Stimulated activated CD8-positive, alpha-beta memory T cell treated with anti-CD3 and anti-CD28 coated beads, Interleukin-4, amount 100 ng/mL, for 24 hours (primary cell): ENCODE results near the gene SYNPO2.

Source experiments
- DNase-seq: peaks from one replicate; pipeline ENCODE4 v3.0.0-alpha.2; 2020; ENCODE audit warnings: low read depth

The SYNPO2 gene

DNA sequence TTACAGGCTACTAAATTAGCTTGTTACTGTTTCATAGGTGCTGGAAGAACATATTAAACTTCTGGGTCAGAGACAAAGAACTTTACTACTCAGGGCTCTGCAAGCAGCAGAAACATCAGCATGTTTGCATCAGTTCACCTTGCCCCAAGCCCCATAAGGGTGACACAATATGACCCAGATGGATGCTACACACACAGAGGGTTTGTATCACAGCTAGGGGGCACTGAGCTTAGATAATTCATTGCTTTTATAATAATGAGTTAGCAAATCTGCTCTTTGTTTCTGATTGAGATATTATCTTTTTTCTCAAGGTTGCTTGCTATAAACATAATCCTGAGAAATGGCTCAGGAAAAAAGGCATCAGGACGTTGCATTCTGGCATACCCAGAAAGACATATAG lies 4.8 kb upstream of the SYNPO2 start:
- DNase-seq: no peak

DNA sequence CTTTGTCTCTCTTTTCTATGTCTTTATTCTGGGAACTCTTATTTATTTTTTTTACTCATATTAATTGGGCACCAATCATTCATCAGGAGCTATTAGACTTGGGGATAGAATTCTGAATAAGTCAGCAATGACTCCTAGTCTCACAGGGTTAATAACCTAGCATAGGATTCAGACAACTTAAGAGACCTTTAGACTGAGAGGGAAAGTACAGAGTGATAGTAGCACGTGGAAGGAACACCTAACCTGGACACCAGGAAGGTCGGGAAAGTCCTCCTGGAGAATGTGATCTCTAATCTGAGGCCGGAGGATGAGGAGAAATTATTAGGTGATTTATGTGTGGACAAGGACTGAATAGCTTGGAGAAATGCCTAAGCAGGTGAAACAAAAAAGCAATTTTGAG lies 3.9 kb upstream of the SYNPO2 start:
- no peak for DNase-seq

DNA sequence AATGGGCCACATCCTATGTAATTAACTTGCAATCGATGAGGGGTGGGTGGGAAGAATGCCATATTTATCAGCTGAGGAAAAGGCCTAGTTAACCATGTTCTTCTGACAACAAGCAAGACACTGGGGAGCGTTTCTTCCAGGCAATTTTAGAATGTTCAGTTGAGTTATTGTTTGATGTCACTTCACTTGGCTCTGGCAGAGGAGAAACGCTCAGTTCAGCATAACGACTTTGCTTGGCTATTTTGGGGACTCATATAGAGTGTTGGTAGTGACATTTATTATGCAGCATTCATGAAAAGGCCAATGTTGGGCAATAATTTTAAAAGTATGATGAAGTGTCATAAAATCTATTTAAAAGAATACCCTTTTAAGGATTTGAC lies 648 bp downstream of the SYNPO2 start:
- DNase-seq: no peak

DNA sequence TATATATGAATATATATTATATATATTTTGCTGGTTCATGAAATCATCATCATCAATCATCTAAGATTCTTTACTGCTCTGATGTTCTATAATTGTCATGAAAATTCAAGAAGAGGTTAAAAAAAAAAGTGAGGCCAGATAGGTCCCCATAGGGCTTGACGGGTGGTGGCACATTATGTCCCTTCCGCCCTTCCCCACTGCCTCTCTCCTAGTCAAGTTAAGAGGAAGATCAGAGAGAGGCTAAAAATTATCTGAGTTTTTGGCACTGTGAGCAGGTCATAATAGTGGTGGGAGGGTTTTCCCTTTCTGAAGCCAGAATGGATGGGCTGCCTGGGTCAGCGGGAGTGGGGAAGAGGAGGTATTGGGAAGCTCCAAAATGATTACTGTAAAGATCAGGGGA lies 5.4 kb downstream of the SYNPO2 start:
- DNase-seq: no peak

DNA sequence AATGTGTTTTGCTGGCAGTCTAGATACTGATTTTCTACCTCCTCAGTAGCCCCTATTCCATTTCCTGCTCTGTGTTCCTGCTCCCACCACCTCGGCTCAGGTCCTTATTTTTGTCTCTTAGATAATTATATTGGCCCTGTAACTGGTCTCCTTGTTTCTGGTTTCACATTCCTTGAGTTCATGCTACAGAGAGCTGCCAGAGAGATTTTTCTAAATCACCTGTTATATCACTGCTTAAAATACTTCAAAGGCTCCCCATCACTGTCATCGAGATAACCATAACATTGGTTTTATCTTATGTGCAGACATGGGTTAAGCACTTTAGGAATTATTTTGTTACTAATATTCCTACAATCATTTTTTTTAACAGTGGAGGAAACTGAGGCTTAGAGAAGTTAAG lies 9.6 kb downstream of the SYNPO2 start:
- no peak for DNase-seq

DNA sequence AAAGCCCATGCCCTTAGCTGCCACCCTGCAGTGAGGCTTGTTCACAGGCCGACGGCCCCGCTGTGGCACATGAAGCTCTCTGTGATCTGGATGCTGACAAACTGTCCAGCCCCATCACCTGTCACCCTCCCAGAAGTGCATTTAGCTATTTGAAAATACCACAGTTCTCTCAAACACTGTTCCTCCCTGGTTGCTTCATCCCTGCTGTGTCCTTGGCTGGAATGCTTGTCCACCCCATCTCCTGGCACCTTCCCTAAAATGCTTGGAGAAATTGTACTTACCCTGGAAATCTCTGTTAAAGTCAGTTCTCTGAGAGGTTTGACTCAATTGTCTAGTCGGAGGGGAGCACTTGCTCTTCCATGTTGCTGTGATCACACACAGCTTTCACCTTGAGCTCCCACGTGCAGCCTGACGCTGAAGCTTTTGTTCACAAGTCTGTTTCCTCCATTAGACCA lies 10.1 kb downstream of the SYNPO2 start:
- DNase-seq: no peak

DNA sequence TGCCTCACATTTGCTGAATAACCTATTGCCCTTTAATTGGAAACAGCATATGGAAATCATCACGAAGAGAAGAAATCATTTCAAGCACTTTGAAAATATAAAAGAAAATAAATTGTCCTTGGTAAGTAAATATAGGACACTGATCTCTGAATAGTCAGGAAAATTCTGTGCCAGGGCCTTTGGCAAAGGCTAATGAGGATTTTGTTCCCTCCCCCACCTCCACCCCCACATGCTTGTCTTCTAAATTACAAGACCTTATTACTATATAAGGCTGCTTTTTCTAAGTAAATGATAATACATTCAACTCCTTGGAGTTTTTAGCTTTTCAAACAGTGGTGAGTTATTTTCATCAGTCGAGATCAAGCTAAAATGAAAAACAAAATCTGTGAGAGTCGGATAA lies 15.8 kb downstream of the SYNPO2 start:
- DNase-seq: no peak

DNA sequence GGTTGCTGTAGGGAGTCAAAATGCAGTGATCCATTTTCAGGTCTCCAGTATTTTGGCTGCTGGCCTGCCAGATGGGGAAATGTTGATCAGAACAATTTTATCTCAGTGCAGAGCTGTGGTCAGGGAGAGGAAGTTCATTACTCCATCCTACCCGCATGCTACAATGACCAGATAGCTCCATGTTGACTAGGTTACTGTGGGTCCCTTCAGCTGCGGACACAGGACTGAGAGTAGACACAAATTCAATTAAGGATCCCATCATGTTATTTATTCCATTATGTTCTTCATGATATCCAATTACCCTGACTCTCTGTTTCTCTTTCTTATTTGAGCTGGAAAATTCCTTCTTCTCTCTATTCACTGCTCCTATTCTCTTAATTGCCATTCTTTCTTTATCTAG lies 16.3 kb downstream of the SYNPO2 start:
- no peak for DNase-seq

DNA sequence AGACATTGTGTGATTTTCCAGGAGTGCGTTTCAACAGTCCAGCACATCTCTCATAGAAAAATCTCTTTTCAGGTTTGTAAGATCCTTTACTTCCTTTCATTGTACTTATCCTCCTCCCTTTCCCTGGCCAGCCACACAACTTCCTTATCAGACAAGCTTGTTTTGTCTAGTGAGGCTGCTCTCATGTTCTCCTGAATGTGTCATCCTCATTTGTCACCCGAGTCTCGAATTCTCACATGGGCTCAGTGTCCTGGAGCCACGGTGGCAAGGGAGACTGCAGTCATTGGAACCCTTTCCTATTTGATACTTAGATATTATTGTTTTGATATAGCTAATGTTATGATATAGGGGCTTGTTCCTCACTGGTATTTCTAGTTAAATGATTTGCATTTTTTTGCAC lies 16.9 kb downstream of the SYNPO2 start:
- DNase-seq: no peak

DNA sequence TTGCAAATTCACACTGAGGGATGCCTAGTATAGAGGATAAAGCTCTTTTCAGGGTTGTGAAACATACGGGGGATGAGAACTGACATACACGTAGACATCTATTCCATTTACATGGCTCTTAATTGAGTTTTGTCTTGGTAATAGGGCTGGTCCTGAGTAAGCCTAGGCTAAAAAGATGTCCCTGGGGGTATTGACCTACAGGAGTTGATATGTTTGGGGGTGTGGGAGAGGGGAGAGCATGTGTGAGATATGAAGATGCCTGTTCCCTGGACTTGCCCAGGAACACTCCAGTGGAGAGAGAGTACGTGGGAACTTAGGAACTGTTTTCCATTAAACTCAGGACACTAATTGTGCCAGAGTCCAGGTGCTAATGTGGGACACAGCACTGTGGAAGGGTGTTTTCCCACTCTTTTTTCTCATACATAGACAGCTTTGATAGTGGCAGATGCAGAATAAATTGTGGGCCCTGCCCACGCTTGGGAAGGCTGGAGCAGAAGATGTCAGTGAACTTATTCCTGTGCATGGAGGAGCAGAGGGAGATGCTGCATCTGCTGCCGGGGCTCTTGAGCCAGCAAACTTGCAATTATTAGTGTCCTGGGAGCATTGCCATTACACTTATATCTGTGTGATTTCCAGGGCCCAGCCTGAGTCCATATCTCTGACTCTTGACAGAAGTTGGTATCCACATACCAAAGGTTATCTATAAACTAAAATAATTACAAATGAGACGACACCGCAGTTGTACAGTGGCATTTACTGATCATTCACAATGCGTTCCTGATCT lies 20.7 kb downstream of the SYNPO2 start:
- DNase-seq: no peak

DNA sequence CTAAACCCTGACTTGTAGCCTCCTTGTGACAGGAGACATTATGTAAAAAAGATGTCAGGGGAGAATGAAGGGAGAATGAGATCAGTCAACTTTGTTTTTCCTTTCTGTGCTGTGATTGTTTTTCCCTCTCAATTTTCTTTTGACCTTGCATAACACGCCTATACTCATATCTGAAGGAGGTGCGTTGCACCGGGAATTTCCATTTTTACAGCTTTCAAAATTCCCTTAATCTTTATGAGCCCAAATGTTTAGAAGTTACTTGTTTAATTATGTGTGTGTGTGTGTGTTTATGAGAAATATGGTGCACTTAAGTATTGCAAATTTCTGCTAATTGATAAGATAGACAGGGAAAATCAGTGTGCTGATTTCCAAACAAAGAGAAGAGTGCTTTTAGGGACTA lies 21.6 kb downstream of the SYNPO2 start:
- DNase-seq: no peak

DNA sequence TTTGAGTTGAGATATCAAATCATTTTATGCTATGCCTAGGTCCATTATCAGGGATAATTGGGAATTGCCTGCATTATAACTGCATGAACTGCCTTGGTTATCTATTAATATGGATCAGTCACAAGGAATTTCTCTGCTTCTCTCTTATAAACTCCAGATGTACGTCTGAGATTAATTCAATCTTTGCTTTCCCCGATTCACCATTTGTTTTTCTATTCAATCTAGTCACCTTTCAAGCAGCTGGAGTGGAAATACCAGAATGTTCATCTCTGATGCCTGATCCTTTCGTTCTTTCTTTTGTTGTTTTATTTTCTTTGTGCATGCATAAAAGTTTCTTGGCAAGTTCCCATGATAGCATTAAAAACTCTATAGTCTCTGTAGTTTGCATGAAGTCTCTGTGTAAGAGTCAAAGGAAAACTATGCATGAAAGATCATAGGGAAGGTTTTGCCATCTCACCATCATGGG lies 22.6 kb downstream of the SYNPO2 start:
- DNase-seq: no peak

DNA sequence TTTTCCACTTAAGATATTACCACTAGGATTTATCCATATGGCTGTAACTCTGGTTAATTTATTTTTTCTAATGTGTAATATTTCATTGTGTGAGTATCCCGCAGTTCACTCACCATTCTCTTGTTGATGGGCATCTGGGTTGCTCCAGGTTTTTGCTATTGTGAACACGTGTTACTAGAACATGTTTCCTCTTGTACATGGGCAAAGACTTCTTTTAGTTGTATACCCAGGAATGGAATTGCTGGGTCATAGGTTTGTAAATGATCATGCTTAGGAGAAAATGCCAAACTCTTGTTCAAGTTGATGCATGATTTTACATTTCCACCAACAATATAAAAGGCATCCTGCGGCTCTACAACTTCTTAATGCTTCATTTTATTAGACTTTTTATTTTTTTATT lies 26.8 kb downstream of the SYNPO2 start:
- no peak for DNase-seq

DNA sequence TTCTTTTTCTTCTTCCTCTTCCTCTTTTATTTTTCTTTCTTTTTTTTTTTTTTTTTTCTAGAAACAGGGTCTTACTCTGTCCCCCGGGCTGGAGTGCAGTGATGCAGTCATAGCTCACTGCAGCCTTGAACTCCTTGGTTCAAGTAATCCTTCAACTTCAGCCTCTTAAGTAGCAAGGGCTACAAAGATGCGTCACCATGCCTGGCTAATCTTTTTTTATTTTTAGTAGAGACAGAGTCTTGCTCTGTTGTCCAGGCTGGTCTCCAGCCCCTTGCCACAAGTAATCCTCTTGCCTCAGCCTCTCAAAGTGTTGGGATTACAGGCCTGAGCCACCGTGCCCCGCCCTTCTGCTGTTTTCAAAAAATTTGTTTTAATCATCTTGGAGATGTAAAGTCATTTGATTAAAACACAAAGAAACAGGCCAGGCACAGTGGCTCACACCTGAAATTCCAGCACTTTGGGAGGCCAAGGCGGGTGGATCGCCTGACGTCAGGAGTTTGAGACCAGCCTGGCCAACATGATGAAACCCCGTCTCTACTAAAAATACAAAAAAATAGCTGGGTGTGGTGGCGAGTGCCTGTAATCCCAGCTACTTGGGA lies 28.1 kb downstream of the SYNPO2 start:
- DNase-seq: no peak

DNA sequence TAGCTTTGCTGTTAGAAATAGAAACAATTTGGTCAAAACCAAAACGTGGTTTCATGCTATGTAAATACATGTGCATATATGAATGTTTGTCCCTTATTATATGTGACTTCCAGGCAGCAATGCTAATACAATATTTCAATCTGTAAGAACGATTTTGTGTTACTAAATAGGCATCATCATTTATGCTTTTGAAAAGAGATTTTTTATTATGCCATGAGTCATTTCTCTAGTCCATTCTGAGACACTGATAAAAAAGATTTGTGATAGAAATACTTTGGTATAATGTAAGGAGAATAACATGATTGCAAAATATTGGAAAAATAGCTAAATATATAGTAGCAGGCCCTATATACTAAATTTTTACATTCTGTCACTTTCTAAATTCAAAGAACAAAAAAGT lies 28.9 kb downstream of the SYNPO2 start:
- DNase-seq: no peak

DNA sequence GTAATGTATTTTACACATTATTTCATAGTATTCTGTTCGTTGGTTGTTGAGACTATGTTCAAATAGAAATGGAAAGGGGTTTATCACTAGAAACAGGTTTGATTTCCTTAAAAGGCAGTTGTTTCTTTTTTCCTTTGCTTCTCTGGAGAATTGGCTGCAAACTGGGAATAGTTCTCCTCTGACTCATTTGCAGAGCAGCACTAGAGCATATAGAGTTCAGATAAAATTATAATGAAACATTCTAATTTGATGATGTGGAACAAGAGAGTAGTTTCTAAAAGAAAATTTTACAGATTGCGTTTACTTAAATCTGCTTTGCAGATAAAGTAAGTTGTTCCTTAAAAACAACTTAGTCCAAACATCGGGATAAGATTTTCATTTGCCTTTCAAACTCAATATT lies 29.7 kb downstream of the SYNPO2 start:
- DNase-seq: no peak

DNA sequence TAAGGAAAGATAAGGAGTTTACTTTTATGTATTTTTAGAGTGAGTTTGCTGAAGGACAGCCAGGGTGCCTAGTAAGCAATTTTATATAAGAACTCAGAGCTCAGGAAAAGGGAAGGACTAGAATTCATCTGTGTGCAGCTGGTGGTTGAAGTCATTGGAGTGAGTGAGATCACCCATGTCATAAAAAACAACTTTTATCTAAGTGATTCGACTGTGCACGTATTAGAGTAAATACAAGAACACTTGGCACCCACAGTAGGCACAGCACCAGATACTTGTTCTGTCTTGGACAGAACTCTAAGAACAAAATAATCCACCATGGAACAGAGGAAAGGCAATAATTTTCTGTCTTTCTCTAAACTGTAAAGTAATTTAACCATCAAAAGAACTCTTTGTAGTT lies 31.6 kb downstream of the SYNPO2 start:
- no peak for DNase-seq

DNA sequence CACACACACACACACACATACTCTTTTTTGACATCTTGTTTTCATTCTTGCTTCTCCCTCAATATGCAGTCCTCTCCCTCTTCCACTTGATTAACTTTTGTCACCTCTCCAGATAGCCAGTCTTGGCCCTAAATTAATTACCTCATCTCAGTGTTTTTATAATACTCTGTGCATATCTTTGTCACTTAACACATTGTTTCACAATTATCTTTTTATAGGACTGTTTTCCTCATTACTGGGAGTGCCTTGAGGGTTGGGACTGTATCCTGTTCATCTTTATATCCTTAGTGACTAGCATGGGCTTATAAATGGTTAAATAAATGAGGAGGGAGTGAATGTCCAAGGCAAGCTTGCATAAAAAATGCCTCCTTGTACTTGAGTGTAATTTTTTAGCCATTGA lies 33.1 kb downstream of the SYNPO2 start:
- no peak for DNase-seq

DNA sequence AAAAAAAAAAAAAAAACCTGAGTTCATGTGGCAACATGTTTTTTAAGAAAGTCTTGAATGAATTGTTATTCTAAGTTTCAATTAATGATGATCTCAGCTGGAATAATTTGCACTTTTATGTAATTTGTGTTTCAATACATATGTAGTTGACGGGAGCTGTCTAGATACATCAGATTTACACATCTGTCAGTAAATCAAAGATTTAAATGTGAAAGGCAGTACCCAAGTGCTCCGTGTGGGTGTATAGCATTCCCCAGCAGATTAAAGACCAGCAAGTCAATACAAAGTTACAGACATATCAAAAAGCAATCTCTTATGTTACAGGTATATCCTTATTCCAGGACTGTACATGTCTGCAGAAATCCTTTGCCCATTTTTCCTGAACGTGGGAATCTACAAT lies 35.2 kb downstream of the SYNPO2 start:
- DNase-seq: no peak

DNA sequence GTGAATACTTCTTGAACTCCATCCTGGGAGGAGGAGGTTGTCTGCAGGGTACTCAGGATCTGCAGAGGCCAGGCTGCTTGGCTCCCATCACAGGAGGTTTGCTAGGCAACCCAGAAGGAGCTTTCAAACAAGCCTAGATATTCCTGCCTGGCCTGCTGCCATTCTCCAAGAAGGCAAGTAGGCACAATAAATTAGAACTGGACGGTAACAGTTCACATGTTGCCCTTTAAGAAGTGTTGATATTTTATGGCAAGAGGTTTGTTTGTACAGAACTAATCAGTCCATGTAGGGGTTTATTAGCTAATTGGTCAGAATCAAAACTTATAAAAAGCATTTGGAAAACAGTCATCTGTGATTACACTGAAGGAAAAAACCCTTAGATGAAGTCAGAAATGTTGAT lies 39.3 kb downstream of the SYNPO2 start:
- no peak for DNase-seq

DNA sequence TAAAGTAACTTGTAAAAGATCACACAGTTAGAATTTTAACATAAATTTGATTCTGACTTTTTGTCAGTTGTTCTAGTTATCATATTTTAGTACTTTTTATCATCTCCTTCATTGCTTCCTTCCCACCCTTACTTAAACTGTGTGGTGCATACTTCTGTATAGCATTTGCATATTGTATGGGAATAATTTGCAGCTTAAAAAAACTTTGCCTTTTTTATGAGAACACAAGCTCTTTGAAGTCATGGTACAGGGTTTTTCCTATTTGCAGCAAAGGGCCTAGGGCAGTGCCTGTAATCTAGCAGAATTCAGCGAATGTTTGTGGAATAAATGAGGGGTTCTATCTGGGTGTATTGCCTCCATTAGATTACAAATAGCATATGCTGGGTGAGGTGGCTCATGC lies 41.6 kb downstream of the SYNPO2 start:
- no peak for DNase-seq

DNA sequence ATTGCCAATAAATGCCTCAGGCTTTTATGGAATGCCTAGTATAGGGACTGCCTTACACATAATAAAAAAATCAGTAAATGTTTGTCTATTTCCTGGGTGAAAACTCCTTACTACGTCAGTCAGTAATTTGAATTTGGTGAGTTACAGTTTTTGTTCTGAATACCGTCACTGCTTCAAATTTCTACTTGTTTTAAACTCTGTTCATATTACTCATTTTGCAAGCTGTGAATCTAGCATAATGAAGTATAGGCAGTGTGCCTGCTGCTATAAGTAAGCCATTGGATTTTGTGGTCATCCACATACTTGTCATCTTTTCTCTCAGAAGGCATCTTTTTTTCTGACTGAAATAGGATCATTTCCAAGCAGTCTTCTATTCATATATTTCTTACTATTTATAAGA lies 43.1 kb downstream of the SYNPO2 start:
- DNase-seq: no peak

DNA sequence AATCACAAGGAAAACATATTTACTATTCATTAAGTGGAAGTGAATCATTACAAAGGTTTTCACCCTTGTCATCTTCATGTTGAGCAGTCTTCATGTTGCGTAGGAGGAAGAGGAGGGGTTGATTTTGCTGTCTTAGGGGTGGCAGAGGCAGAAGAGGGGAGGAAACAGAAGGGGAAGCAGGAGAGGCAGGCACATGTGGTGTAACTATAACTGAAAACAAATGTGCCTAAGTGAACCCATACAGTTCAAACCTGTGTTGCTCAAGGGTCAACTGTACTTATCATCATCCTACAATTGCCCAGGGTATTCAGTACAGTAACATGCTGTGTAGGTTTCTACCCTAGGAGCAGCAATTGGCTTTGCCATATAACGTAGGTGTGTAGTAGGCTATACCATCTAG lies 47.2 kb downstream of the SYNPO2 start:
- DNase-seq: no peak

DNA sequence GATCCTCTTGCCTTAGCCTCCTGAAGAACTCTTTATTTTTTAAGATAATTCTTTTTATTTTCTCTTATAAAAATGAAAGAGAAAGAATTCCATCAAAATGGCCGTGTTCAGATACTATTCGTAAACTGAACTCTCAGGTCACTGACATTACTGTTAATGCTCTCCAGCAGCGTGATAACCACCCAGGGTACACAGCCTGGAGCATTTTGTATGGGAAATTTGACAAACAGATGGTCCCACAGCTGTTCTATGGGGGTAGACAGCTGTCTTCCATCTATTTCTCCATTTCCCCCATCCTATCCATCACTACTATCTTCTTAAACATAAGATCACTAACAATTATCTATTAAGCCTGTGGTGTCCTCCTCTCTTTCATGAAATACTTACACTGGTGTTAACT lies 47.8 kb downstream of the SYNPO2 start:
- DNase-seq: no peak
